ENCODE measurements around the gene BCAR3. TPM values are rescaled to one million over a fixed set of nuclear protein-coding genes. Genes with fewer than 3 reads are reported as not detected.
A peak's percentile ranks its signal among the peaks of the same experiment; 100 is the strongest.

The BCAR3 gene
- total RNA-seq, 1 donor from 2014 or later, result 59.5 TPM

GRCh38 chr1:93708734-93709481, 27.3 kb upstream of the BCAR3 start:
- CTCF ChIA-PET, result interaction anchor here (0.7 to 1.2 kb wide), 6 partner anchors 17 to 164 kb away, joined by 3 to 7 read pairs (median 4); partner anchors contain the start of gene BCAR3
- POLR2A ChIA-PET, result interaction anchor here (0.7 to 2.4 kb wide), 8 partner anchors 10 to 137 kb away, joined by 3 to 19 read pairs (median 6); partner anchors contain the start of gene BCAR3
- Mint-ChIP-seq H3K27me3 (no peaks in the 10 kb centered on the region), H3K36me3 (ENCODE audit: low read depth) (no peaks in the 10 kb centered on the region), H3K27ac (peak overlapping the region; percentile 90), H3K4me1 (peaks cover 68% of the 10 kb centered on the region), H3K9me3 (no peaks in the 10 kb centered on the region), H3K4me3 (peak overlapping the region; percentile 72)
- intact Hi-C loops (cut with micrococcal nuclease), result loop anchor here (1.0 to 10.0 kb wide), 7 partner anchors 16 to 524 kb away; partner anchors contain the start of genes BCAR3, CCDC18 and TMED5
- TF ChIP-seq, protein P1, sequence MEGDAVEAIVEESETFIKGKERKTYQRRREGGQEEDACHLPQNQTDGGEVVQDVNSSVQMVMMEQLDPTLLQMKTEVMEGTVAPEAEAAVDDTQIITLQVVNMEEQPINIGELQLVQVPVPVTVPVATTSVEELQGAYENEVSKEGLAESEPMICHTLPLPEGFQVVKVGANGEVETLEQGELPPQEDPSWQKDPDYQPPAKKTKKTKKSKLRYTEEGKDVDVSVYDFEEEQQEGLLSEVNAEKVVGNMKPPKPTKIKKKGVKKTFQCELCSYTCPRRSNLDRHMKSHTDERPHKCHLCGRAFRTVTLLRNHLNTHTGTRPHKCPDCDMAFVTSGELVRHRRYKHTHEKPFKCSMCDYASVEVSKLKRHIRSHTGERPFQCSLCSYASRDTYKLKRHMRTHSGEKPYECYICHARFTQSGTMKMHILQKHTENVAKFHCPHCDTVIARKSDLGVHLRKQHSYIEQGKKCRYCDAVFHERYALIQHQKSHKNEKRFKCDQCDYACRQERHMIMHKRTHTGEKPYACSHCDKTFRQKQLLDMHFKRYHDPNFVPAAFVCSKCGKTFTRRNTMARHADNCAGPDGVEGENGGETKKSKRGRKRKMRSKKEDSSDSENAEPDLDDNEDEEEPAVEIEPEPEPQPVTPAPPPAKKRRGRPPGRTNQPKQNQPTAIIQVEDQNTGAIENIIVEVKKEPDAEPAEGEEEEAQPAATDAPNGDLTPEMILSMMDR (IDR thresholded peaks at IDR 0.05), result no peak
- DNase-seq (no peak), ATAC-seq (ENCODE audit: low read depth) (no peak)

- no peak for DNase-seq
- H3K4me3 Mint-ChIP-seq, result peak overlapping the region; percentile 72
- peak; percentile 80 for ATAC-seq (ENCODE audit: low read depth)
- TF ChIP-seq, protein P1 (IDR thresholded peaks at IDR 0.05), result no peak
- no peaks in the 10 kb centered on the region for H3K9me3 Mint-ChIP-seq
- peak overlapping the region; percentile 90 for H3K27ac Mint-ChIP-seq
- POLR2A ChIA-PET, result interaction anchor here (0.9 to 3.0 kb wide), 9 partner anchors 8 to 42 kb away, joined by 3 to 19 read pairs (median 6); partner anchors contain the start of gene BCAR3
- peaks cover 70% of the 10 kb centered on the region for H3K4me1 Mint-ChIP-seq
- intact Hi-C loops (cut with micrococcal nuclease), result loop anchor here (1.0 to 10.0 kb wide), 7 partner anchors 15 to 523 kb away; partner anchors contain the start of genes BCAR3, CCDC18 and TMED5
- CTCF ChIA-PET, result interaction anchor here (0.7 to 2.2 kb wide), 4 partner anchors 8 to 165 kb away, joined by 3 to 8 read pairs (median 5); partner anchors contain the start of gene BCAR3
- H3K36me3 Mint-ChIP-seq (ENCODE audit: low read depth), result no peaks in the 10 kb centered on the region
- H3K27me3 Mint-ChIP-seq, result no peaks in the 10 kb centered on the region
These were observed 26.3 kb upstream of the BCAR3 start for GRCh38 chr1:93707956-93708355.

DNA sequence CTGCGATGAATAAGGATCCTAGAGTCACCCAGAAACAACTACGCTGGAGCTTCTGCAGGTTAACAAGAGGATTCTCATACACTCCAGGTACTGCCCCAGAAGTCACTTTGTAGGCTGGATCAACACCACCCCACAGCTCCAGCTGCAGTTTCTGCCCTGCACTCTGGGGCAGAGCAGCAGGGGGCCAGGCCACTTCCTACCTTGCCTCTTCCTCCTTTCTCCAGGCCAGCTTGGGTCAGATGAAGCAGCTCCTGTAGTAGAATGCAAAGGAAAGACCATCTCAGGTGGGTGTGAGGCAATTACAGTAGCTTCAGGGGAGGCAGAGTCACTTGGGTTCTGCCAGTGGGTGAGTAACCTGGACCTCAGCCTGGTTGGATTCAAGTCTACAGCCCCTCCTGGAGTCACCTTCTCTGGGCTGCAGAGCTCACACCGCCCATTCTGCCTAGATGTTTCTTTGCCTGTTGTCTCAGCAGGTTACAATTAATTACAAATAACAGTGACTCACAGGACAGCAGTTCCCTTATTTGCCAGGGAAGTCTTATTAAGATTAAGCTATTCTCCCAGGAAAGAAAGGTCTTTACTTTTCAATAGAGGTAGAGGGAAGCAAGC, 24.4 kb upstream of the BCAR3 start:
- ChIA-PET POLR2A (interaction anchor here (0.9 to 5.3 kb wide), 8 partner anchors 10 to 140 kb away, joined by 3 to 43 read pairs (median 4); partner anchors contain the start of gene BCAR3), CTCF (interaction anchor here (0.6 to 2.2 kb wide), 8 partner anchors 10 to 27 kb away, joined by 3 to 9 read pairs (median 4); partner anchors contain the start of gene BCAR3)
- H3K27ac Mint-ChIP-seq, result peak overlapping the region; percentile 63
- DNase-seq (no peak), ATAC-seq (ENCODE audit: low read depth) (no peak)
- peak overlapping the region; percentile 7 for H3K4me3 Mint-ChIP-seq
- H3K27me3 Mint-ChIP-seq, result no peaks in the 10 kb centered on the region
- H3K36me3 Mint-ChIP-seq (ENCODE audit: low read depth), result no peaks in the 10 kb centered on the region
- peaks cover 83% of the 10 kb centered on the region for H3K4me1 Mint-ChIP-seq
- intact Hi-C loops (cut with micrococcal nuclease), result loop anchor here (10.0 kb wide), 1 partner anchor 521 kb away; the partner anchor contains the start of genes CCDC18 and TMED5
- TF ChIP-seq, protein P1 (IDR thresholded peaks at IDR 0.05), result no peak
- no peaks in the 10 kb centered on the region for H3K9me3 Mint-ChIP-seq

- H3K27ac Mint-ChIP-seq, result peak overlapping the region; percentile 88
- H3K36me3 Mint-ChIP-seq (ENCODE audit: low read depth), result no peaks in the 10 kb centered on the region
- TF ChIP-seq, protein P1 (IDR thresholded peaks at IDR 0.05), result no peak
- peak overlapping the region; percentile 61 for H3K4me3 Mint-ChIP-seq
- no peak for DNase-seq
- H3K9me3 Mint-ChIP-seq, result no peaks in the 10 kb centered on the region
- ChIA-PET POLR2A (interaction anchor here (0.9 to 5.3 kb wide), 10 partner anchors 8 to 143 kb away, joined by 3 to 43 read pairs (median 8); partner anchors contain the start of gene BCAR3), CTCF (interaction anchor here (0.6 to 1.8 kb wide), 8 partner anchors 8 to 1248 kb away, joined by 3 to 6 read pairs (median 4); no protein-coding TSS in a partner anchor)
- ATAC-seq (ENCODE audit: low read depth), result peak; percentile 63
- H3K27me3 Mint-ChIP-seq, result no peaks in the 10 kb centered on the region
- H3K4me1 Mint-ChIP-seq, result peaks cover 82% of the 10 kb centered on the region
- intact Hi-C loops (cut with micrococcal nuclease), result loop anchor here (1.0 to 10.0 kb wide), 4 partner anchors 11 to 519 kb away; partner anchors contain the start of genes BCAR3, CCDC18 and TMED5
These were observed 22.4 kb upstream of the BCAR3 start for GRCh38 chr1:93704052-93704451.

Measured in activated B cell treated with CpG ODN at 0.5 μM for 24 hours (primary cell).